T1000 (cell line): ENCODE measurements around the gene UNC5B.

Experiments
- DNase-seq: peaks from one replicate; lab custom pipeline; 2025; ENCODE audit warnings: mixed read lengths; lab: John Stamatoyannopoulos, UW

UNC5B gene

GRCh38 chr10:71212318-71213126 lies at the start of gene UNC5B:
UNC5B (plus strand) TSS chr10:71212570; CDS start chr10:71212986, 416 bp downstream.
- no peak for DNase-seq

GRCh38 chr10:71173466-71173865 lies 38.9 kb upstream of the UNC5B start:
- DNase-seq, result no peak

GRCh38 chr10:71176661-71177060 lies 35.7 kb upstream of the UNC5B start:
- no peak for DNase-seq

- no peak for DNase-seq
Measured at GRCh38 chr10:71177651-71178199, 34.6 kb upstream of the UNC5B start.

GRCh38 chr10:71178880-71179279 lies 33.5 kb upstream of the UNC5B start:
- no peak for DNase-seq

GRCh38 chr10:71179382-71179781 lies 33.0 kb upstream of the UNC5B start:
- no peak for DNase-seq

- no peak for DNase-seq
Measured at GRCh38 chr10:71184421-71184820, 27.9 kb upstream of the UNC5B start.

- no peak for DNase-seq
Measured at GRCh38 chr10:71185209-71185608, 27.2 kb upstream of the UNC5B start.

- DNase-seq, result no peak
Measured at GRCh38 chr10:71187197-71187596, 25.2 kb upstream of the UNC5B start.

GRCh38 chr10:71187600-71187999 lies 24.8 kb upstream of the UNC5B start:
- DNase-seq, result no peak

GRCh38 chr10:71188201-71188600 lies 24.2 kb upstream of the UNC5B start:
- DNase-seq, result no peak

- DNase-seq, result no peak
Measured at GRCh38 chr10:71191019-71191418, 21.4 kb upstream of the UNC5B start.

- no peak for DNase-seq
Measured at GRCh38 chr10:71191551-71192076, 20.8 kb upstream of the UNC5B start.

- DNase-seq, result no peak
Measured at GRCh38 chr10:71193516-71193915, 18.9 kb upstream of the UNC5B start.

GRCh38 chr10:71197955-71198354 lies 14.4 kb upstream of the UNC5B start:
- no peak for DNase-seq

GRCh38 chr10:71201849-71202248 lies 10.5 kb upstream of the UNC5B start:
- no peak for DNase-seq

GRCh38 chr10:71202314-71202713 lies 10.1 kb upstream of the UNC5B start:
- no peak for DNase-seq

- DNase-seq, result no peak
Measured at GRCh38 chr10:71203124-71203523, 9.2 kb upstream of the UNC5B start.

- DNase-seq, result no peak
Measured at GRCh38 chr10:71203716-71204115, 8.7 kb upstream of the UNC5B start.

GRCh38 chr10:71204746-71205145 lies 7.6 kb upstream of the UNC5B start:
- DNase-seq, result no peak

- DNase-seq, result no peak
Measured at GRCh38 chr10:71205468-71205867, 6.9 kb upstream of the UNC5B start.

- no peak for DNase-seq
Measured at GRCh38 chr10:71206911-71207310, 5.5 kb upstream of the UNC5B start.

GRCh38 chr10:71207578-71207977 lies 4.8 kb upstream of the UNC5B start:
- DNase-seq, result no peak

GRCh38 chr10:71209352-71209715 lies 3.0 kb upstream of the UNC5B start:
- DNase-seq, result no peak
